HG02678 (cell line): ENCODE data around the gene PHLDB3.
"Not testable (repeated sequence)": the region's sequence is repeated elsewhere in the genome, so short reads cannot be mapped to it uniquely, and the experiment has no call there.

Experiments
- ATAC-seq: cut with Tn5 transposase; IDR thresholded peaks from one replicate; pipeline ENCODE4 v1.9.1; 2021; ENCODE audit warnings: mild to moderate bottlenecking, moderate library complexity; ENCODE audit not compliant: unreplicated experiment

PHLDB3 gene

GRCh38 chr19:43504426-43505185 is at the start of gene PHLDB3:
PHLDB3 (minus strand) TSS chr19:43504746; CDS start chr19:43504118, 628 bp downstream.
- ATAC-seq = peak; percentile 22

GRCh38 chr19:43553656-43554055 is 49.1 kb upstream of the PHLDB3 start:
- ATAC-seq = no peak

- ATAC-seq = no peak
Measured at GRCh38 chr19:43552616-43553015, 48.1 kb upstream of the PHLDB3 start.

GRCh38 chr19:43552198-43552450 is 47.6 kb upstream of the PHLDB3 start:
- no peak for ATAC-seq

DNA sequence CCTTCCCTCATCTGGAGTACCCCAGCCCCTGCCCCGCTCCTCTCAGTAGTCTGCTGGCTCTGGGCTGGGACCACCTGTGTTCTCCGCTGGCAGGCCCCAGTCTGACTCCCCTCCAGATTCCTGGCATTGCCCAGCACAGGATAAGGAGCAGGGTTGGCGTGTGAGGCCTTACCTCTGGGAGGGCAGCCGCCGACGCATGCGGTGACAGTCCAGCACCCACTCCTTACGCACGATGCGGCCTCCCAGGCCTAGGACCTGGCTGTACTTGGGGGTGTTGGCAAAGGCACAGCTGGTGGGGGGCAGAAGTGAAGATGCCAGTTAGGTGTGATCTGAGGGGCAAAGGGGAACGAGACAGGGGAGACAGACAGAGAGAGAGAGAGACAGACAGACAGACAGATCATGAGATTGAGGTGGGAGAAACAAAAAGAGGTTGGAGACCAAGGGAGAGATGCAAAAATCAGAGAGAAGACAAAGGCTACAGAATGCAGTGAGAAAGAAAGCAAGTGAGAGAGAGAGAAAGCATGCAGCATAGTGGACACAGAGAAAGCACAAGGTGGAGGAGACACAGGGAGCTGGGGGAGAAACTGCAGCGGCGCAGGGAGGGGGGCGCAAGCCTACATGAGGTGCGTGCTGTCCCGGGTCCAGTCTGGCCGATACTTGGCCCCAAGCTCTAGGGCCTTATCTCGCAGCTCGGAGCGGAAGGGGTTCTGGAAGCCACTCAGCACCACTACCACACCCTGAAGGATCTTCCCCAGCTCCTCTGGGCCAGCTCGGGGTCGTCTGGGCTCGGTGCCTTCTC is 47.1 kb upstream of the PHLDB3 start:
- no peak for ATAC-seq

DNA sequence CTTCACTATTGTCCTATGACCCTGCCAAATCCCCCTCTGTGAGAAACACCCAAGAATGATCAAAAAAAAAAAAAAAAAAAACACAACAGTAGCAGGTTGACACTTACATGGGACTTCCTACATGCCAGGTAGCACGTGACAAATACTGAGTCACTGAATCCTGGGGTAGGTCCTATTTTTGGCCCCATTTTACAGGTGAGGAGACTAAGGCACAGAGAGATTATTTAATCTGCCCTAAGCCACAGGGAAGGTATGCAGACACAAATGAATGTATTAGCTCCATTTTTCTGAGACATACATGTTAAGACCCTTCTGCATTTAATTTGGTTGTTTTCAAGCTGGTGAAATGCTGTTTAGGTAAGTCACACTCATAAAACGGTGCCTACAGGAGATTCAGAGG is 44.2 kb upstream of the PHLDB3 start:
- no peak for ATAC-seq

- not testable (repeated sequence) for ATAC-seq
Measured at GRCh38 chr19:43547926-43548325, 43.4 kb upstream of the PHLDB3 start.

- ATAC-seq = no peak
Measured at GRCh38 chr19:43546581-43546980, 42.0 kb upstream of the PHLDB3 start.

- ATAC-seq = no peak
Measured at GRCh38 chr19:43545981-43546380, 41.4 kb upstream of the PHLDB3 start.

DNA sequence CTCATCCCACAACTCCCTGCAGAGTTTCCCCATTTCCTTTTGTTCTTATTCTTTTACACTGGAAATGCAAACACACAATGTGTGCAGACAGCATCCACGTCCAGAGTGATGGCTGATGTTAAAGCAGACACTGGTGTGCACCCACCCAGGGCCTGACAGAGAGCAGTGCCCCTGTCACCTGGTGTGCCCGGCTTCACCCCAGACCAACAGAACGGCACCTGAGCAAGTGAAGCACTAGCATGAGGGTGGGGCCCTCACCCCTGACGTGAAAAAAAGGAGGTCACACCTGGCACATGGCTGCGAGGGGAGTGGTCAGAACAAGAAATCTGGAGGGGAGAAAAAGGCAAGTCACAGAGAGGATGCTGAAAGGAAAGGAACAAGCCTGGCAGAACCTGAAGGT is 40.7 kb upstream of the PHLDB3 start:
- no peak for ATAC-seq

DNA sequence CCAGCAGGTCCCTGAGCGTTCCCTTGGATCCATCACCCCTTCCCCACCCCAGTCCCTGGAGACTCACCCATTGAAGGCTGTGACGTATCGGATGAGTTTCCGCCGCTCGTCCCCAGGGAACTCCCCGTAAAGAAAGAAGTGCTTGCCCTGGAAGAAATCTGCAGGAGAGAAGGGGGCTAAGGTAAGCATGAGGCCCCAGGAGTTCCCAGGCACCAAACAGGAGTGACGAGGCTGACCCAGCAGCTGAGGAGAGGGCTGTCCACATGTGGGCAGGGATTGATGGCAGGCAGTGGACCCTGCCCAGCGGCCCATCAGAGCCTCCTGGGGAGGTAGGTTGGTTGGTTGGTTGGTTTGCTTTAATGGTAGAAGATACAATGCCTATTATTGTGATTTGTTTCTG is 39.5 kb upstream of the PHLDB3 start:
- ATAC-seq = no peak

DNA sequence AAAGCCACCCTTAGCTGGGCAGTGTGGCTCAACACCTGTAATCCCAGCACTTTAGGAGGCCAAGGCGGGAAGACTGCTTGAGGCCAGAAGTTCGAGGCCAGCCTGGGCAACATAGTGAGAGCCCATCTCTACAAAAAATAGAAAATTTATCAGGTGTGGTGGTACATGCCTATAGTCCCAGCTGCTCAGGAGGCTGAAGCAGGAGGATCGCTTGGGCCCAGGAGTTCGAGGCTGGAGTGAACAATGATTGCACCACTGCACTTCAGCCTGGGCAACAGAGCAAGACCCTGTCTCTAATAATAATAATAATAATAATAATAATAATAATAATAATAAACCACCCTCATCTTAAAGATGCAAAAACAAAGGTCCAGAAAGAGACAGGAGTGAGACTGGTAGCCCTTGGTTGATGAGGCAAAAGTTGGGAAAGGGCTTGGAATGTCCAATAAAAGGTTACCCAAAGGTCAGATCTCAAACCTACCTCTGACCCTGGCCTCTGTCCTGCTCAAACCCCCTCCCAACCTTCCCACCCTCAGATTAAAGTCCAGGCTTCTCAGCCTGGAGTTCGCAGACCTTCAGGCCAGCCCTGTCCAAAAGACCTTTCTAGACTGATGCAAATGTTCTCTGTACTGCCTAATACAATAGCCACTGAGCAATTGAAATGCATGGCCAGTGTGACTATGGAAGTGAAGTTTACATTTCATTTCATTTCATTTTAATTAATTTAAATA is 37.5 kb upstream of the PHLDB3 start:
- no peak for ATAC-seq

DNA sequence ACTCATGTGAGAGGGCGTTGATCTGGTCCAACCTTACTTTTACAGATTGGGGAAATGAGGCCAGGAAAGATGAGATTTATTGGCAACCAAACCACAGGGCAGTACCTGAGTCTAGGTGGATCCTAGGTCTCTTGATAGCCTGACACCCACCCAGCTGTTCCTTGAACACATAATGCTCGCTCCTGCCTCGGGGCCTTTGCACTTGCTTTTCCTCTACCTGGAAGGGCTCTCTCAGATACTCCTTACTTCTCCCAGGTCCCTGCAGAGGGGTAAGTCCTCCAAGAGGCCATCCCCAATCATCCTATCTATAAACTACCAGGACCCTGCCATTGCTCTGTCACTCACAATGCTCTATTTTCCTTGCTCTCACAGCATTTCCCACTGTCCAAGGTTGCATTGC is 35.8 kb upstream of the PHLDB3 start:
- no peak for ATAC-seq

GRCh38 chr19:43538922-43539321 is 34.4 kb upstream of the PHLDB3 start:
- no peak for ATAC-seq

DNA sequence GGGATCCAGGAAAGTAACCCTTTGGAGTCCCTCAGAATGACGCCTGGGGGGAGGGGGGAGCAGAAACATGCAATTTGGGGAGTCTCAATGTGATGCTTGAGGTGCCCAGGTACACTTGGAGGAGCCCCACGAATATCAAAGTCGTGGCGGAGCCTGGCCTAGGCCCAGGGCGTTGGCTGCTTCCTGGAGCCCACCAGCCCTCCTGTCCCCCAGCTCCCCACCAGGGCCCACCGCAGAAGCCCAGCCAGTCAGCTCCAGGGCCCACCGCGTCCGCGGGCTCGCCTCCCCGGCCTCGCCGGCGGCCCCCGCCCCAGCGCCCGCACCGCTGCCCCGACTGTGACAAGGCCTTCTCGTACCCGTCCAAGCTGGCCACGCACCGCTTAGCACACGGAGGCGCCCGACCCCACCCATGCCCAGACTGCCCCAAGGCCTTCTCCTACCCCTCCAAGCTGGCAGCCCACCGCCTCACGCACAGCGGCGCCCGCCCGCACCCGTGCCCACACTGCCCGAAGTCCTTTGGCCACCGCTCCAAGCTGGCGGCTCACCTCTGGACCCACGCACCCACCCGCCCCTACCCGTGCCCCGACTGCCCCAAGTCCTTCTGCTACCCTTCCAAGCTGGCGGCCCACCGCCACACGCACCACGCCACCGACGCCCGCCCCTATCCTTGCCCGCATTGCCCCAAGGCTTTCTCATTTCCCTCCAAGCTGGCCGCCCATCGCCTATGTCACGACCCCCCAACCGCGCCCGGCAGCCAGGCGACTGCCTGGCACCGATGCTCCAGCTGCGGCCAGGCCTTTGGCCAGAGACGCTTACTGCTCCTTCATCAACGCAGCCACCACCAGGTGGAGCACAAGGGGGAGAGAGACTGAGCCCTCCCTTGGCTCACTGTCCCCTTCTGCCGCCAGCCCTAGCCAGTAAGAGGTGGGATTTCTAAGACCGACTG is 30.5 kb upstream of the PHLDB3 start:
- no peak for ATAC-seq

DNA sequence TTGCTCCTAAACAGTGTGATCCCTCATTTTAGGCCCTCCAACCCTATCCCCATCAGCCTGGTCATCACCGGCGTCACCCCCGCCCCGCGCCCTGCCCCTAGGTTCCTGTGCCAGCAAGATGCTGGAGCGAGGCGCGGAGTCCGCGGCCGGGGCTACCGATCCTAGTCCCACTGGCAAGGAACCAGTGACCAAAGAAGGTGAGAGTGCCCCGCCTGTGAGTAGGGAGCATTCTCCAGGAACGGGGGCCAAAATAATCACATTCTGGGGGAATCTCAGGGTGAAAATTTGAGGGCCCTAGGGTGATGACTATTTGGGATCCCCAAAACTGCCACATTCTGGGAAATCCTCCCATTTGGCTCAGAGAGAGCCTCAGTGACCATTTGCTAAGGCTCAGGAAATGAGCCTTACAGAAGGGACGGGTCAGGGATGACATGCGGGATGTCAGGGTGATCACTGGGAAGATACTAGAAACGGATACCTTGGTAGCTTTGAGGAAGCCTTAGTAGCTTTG is 29.8 kb upstream of the PHLDB3 start:
- no peak for ATAC-seq

GRCh38 chr19:43533546-43534304 is 29.2 kb upstream of the PHLDB3 start:
- ATAC-seq = peak; percentile 59

GRCh38 chr19:43532962-43533545 is 28.5 kb upstream of the PHLDB3 start, which contains the start of gene ZNF575:
ZNF575 (plus strand) TSS chr19:43533188; CDS start chr19:43534423, 1,235 bp downstream.
- ATAC-seq = peak; percentile 70

- peak; percentile 20 for ATAC-seq
Measured at GRCh38 chr19:43532571-43532961, 28.0 kb upstream of the PHLDB3 start.
